ENCODE data around the gene DIAPH2.
"Not testable (repeated sequence)": the region's sequence is repeated elsewhere in the genome, so short reads cannot be mapped to it uniquely, and the experiment has no call there.

DIAPH2 gene

GRCh38 chrX:96713303-96713702 lies 28.7 kb downstream of the DIAPH2 start:
- DNase-seq (ENCODE audit: low read depth) = no peak
- no peak overlapping the region for H3K4me3 ChIP-seq (ENCODE audit: low read length)
- TF ChIP-seq, protein P1, sequence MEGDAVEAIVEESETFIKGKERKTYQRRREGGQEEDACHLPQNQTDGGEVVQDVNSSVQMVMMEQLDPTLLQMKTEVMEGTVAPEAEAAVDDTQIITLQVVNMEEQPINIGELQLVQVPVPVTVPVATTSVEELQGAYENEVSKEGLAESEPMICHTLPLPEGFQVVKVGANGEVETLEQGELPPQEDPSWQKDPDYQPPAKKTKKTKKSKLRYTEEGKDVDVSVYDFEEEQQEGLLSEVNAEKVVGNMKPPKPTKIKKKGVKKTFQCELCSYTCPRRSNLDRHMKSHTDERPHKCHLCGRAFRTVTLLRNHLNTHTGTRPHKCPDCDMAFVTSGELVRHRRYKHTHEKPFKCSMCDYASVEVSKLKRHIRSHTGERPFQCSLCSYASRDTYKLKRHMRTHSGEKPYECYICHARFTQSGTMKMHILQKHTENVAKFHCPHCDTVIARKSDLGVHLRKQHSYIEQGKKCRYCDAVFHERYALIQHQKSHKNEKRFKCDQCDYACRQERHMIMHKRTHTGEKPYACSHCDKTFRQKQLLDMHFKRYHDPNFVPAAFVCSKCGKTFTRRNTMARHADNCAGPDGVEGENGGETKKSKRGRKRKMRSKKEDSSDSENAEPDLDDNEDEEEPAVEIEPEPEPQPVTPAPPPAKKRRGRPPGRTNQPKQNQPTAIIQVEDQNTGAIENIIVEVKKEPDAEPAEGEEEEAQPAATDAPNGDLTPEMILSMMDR (conservative IDR thresholded peaks at IDR 0.05; ENCODE audit: low read depth, low read length) = no peak

DNA sequence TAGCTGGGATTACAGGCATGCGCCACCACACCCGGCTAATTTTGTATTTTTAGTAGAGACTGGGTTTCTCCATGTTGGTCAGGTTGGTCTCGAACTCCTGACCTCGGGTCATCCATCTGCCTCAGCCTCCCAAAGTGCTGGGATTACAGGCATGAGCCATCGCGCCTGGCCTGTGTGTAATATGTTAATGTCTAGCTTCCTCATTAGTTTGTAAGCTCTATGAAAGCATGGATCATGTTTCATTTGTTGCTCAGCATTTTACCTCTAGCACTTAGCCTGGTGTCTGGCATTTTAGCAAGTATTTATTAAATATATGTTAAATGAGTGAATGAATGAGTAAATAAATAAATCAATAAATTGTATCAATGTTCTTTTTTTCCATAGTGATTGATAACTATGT lies 29.8 kb downstream of the DIAPH2 start:
- DNase-seq (ENCODE audit: low read depth); H3K4me3 ChIP-seq (ENCODE audit: low read length): not testable (repeated sequence)

DNA sequence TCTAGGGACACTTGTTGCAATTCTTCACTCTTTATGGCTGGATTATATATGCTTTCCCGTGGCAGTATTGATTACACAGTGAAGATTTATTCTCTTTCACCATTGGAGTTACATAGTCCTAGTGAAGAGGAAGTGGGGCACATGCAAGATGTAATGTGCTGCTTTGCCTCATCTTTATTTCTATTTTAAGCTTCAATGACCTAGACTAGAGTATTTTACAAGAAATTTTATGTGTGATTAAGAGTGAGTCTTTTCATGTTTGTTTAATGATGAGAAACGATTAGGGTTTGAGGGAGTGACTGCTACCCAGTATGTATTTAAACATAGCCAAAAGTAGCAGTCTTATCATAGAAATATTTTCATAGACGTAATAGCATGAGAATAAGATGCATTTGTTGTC lies 30.8 kb downstream of the DIAPH2 start:
- TF ChIP-seq, protein P1 (conservative IDR thresholded peaks at IDR 0.05; ENCODE audit: low read depth, low read length) = no peak
- no peak overlapping the region for H3K4me3 ChIP-seq (ENCODE audit: low read length)
- no peak for DNase-seq (ENCODE audit: low read depth)

DNA sequence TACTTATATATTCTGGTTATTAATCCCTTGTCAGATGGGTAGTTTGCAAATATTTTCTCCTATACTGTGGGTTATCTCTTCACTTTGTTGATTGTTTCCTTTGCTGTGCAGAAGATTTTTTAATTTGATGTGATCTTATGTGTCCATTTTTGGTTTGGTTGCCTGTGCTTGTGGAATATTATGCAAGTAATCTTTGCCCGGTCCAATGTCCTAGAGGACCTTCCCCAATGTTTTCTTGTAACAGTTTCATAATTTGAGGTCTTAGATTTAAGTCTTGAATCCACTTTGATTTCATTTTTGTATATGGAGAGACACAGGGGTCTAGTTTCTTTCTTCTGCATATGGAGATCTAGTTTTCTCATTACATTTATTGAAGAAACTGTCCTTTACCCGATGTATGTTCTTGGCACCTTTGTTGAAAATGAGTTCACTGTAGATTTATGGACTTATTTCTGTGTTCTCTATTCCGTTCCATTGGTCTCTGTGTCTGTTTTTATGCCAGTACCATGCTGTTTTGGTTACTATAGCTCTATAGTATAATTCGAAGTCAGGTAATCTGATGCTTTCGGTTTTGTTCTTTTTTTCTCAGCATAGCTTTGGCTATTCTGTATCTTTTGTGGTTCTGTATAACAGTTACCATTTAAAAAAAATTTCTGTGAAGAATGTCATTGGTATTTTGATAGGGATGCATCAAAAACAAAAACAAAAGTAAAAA lies 34.7 kb downstream of the DIAPH2 start:
- DNase-seq (ENCODE audit: low read depth) = no peak
- no peak overlapping the region for H3K4me3 ChIP-seq (ENCODE audit: low read length)
- TF ChIP-seq, protein P1 (conservative IDR thresholded peaks at IDR 0.05; ENCODE audit: low read depth, low read length) = no peak

DNA sequence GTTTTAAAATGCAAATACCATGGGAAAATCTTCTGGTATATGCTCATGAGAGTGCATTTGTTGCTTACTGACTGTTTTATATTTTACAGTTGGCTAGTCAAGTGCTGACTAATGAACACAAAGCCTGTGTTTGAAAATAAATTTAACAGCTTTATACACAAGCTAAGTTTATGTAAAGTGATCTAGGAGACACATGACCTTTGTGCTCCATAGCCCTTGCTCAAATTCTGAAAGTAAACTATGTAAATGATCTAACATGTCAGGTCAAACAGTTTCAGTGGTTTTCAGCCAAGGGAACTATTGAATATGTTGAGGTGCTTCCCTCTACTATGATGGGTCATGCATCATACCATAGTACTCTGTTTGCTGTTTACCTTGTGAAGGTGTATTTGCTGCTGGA lies 36.7 kb downstream of the DIAPH2 start:
- TF ChIP-seq, protein P1 (conservative IDR thresholded peaks at IDR 0.05; ENCODE audit: low read depth, low read length) = no peak
- H3K4me3 ChIP-seq (ENCODE audit: low read length) = no peak overlapping the region
- no peak for DNase-seq (ENCODE audit: low read depth)

DNA sequence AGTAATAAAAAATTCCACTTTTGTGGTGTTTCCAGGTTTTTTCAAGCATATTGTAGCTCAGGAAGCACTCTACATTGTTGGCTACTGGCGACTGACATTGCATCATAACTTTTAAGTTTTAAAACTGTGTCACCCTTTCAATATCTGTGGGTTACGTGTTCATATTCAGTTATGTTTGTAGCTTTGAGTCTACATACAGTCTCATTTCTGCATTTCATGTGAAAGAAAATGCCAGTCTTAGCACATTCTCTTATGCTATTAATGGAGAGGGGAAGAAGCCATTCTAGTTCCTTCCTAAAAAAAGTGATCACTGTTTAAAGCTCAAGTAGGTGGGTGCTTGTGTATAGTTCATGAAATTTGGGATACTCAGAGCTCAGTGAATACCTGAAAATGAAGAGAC lies 38.1 kb downstream of the DIAPH2 start:
- TF ChIP-seq, protein P1 (conservative IDR thresholded peaks at IDR 0.05; ENCODE audit: low read depth, low read length) = no peak
- DNase-seq (ENCODE audit: low read depth) = no peak
- no peak overlapping the region for H3K4me3 ChIP-seq (ENCODE audit: low read length)

- DNase-seq (ENCODE audit: low read depth) = no peak
- no peak overlapping the region for H3K4me3 ChIP-seq (ENCODE audit: low read length)
- TF ChIP-seq, protein P1 (conservative IDR thresholded peaks at IDR 0.05; ENCODE audit: low read depth, low read length) = no peak
Observed at GRCh38 chrX:96729053-96729452, 44.4 kb downstream of the DIAPH2 start.

All from retinal pigment epithelial cell (primary cell).